AG10803 (cell line): ENCODE results near the gene WNT6.

Experiments
- DNase-seq: peaks from one replicate; pipeline ENCODE4 v3.0.0; 2010; ENCODE audit warnings: low read depth
- H3K4me3 ChIP-seq: 2 replicates; pipeline ENCODE4 v1.5.1; 2011; ENCODE audit warnings: mild to moderate bottlenecking, low read length, control low read depth
- TF ChIP-seq, protein P1 (sequence below): conservative IDR thresholded peaks from 2 replicates; pipeline ENCODE4 v1.5.1; 2011; ENCODE audit warnings: mild to moderate bottlenecking, low read length, control low read depth, inconsistent platforms

Gene WNT6

DNA sequence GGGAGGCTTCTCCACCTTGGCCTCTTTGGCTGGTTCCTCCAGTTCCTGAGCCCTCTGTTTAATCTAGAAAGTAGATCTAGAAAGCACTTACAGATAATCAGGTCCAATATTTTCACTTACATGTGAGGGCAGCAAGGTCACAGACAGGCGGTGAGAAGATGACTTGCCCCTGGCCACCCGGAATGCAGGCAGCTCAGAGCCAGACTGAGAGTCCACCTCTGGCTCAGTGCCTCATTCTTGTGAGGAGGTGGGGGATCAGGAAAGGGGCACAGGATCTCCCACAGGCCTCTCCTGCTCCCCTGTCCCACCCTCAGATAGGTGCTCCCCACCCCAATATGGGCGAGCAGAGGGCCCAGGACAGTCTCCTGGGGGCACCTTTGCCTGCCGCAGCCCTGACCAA lies 5.8 kb downstream of the WNT6 start:
- no peak for DNase-seq
- TF ChIP-seq, protein P1, sequence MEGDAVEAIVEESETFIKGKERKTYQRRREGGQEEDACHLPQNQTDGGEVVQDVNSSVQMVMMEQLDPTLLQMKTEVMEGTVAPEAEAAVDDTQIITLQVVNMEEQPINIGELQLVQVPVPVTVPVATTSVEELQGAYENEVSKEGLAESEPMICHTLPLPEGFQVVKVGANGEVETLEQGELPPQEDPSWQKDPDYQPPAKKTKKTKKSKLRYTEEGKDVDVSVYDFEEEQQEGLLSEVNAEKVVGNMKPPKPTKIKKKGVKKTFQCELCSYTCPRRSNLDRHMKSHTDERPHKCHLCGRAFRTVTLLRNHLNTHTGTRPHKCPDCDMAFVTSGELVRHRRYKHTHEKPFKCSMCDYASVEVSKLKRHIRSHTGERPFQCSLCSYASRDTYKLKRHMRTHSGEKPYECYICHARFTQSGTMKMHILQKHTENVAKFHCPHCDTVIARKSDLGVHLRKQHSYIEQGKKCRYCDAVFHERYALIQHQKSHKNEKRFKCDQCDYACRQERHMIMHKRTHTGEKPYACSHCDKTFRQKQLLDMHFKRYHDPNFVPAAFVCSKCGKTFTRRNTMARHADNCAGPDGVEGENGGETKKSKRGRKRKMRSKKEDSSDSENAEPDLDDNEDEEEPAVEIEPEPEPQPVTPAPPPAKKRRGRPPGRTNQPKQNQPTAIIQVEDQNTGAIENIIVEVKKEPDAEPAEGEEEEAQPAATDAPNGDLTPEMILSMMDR = no peak
- H3K4me3 ChIP-seq = no peak overlapping the region

DNA sequence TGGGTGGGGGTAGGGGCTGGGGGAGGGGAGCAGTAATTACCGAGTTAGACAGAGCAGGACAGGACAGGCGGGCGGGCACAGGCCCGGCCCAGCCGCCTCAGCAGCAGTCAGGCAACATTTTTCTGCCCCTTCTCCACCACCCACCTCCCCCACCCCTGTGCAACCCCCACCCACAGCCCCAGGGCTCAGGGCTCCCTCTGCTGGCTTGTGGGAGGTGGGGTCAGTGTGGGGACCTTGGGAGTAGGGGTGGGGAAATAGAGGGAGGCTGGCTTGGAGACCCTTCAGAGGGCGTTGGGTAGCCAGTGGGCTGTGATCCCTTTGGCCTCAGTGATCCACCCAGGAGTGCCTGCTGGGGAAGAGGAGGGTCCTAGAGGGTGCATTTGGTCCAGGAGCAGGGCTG lies 6.4 kb downstream of the WNT6 start:
- TF ChIP-seq, protein P1 = no peak
- no peak for DNase-seq
- H3K4me3 ChIP-seq = no peak overlapping the region

DNA sequence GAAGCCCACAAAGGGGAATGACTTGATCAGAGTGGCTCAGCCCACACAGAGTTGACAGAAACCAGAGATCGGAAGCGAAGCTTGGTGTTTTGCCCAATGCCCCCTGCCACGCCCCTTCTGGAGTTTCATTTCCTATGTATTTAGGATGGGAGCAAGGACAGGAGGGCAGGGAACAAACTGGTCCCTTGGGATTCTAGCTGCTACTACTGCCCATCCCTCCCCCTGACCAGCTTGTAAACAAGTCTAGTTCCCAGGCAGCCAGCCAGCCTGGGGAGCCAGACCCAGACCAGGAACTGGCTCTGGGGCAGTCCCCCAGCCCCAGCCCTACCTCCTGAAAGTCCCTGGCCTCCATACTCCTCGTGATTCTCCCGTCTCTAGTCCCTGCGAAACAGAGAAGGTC lies 8.3 kb downstream of the WNT6 start:
- DNase-seq = no peak
- no peak overlapping the region for H3K4me3 ChIP-seq
- TF ChIP-seq, protein P1 = no peak

DNA sequence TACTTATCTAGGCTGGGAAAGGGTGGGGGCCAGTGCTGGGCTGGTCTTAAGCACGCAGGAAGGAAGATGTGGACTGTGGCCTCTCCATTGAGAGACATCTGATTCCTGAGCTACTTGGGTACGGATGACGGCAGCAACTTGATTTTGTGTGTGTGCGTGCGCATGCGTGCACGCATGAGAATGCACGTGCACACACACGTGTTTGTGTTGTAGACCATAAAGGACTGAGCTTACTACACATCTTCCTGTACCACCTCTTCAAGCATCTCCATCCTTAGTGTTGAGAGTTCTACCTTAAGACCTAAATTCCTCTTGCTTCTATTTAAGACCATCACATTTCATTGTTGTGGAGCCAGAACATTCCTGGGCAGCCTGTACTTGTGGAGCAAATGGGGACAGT lies 9.5 kb downstream of the WNT6 start:
- no peak for DNase-seq
- no peak overlapping the region for H3K4me3 ChIP-seq
- TF ChIP-seq, protein P1 = no peak

DNA sequence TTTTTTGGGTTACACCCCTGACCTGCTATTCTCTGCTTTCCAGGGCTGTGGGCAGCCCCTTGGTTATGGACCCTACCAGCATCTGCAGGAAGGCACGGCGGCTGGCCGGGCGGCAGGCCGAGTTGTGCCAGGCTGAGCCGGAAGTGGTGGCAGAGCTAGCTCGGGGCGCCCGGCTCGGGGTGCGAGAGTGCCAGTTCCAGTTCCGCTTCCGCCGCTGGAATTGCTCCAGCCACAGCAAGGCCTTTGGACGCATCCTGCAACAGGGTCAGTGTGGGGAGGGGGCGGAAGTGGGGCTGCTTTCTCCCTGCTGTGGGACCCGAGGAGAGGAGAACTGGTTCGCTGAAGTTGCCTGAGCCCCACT lies 11.4 kb downstream of the WNT6 start:
- no peak overlapping the region for H3K4me3 ChIP-seq
- TF ChIP-seq, protein P1 = no peak
- DNase-seq = no peak

DNA sequence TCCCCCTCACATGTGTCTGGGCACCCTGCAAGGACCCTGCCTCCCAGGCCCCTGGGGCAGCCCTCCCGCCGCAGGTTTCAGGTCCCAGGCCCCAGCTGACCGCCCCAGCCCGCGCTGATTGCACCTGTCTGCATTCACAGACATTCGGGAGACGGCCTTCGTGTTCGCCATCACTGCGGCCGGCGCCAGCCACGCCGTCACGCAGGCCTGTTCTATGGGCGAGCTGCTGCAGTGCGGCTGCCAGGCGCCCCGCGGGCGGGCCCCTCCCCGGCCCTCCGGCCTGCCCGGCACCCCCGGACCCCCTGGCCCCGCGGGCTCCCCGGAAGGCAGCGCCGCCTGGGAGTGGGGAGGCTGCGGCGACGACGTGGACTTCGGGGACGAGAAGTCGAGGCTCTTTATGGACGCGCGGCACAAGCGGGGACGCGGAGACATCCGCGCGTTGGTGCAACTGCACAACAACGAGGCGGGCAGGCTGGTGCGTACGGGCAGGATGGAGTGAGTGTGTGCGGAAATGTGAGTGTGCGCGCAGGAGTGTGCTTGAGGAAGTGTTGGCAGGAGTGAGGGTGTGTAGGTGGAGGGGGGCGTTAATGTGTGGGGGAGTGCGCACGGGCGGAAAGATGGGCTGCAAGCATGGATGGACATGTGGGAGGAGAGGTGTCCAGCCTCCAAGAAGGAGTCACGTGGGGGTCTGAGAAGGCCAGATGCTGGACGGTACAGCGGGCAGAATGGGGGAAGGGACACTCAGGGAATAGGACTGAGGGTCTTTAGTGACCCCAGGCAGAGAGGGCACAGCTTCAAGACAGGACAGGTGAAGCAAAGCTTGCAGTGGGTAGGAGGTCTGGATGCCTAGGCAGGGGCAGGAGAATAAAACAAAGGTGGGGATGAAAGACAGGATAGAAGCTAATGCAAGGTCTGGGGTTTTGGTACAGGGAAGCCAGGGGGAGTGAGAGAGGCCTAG lies 12.0 kb downstream of the WNT6 start:
- no peak overlapping the region for H3K4me3 ChIP-seq
- no peak for DNase-seq
- TF ChIP-seq, protein P1 = no peak
